Measurements from ENCODE around the gene ARHGAP45. TPM values are rescaled to one million over a fixed set of nuclear protein-coding genes. Genes with fewer than 3 reads are reported as not detected.
A peak's percentile ranks its signal among the peaks of the same experiment; 100 is the strongest.

Gene ARHGAP45
- total and polyA plus RNA-seq, 9 of the 15 experiments (the other 6 are each of a cell fraction or from before 2014, with no cell fraction given): 0.08 to 22.1 (median 4.2) TPM

- no peak for TF ChIP-seq HBP1 (CRISPR knock-in tag; IDR thresholded peaks at IDR 0.05)
- no peak for TF ChIP-seq RFX7 (CRISPR knock-in tag; IDR thresholded peaks at IDR 0.05)
- TF ChIP-seq CXXC5 (CRISPR knock-in tag; IDR thresholded peaks at IDR 0.05): no peak
- peak; percentile 56; the same call in 1 of the 2 replicates for TF ChIP-seq HLTF (IDR thresholded peaks at IDR 0.05)
- no peak for TF ChIP-seq TCF7L2 (IDR thresholded peaks at IDR 0.05; ENCODE audit: low read depth, low read length)
- no peak for TF ChIP-seq MED1 (CRISPR knock-in tag; IDR thresholded peaks at IDR 0.05; ENCODE audit: borderline replicate concordance)
- no peak for TF ChIP-seq RB1 (IDR thresholded peaks at IDR 0.05; ENCODE audit: low read depth)
- TF ChIP-seq ZBTB26 (CRISPR knock-in tag; IDR thresholded peaks at IDR 0.05): no peak
- no peak for TF ChIP-seq ZNF280A (IDR thresholded peaks at IDR 0.05; ENCODE audit: low read depth, partially characterized antibody)
- no peak for TF ChIP-seq ZNF584 (CRISPR knock-in tag; IDR thresholded peaks at IDR 0.05; ENCODE audit: low read depth)
- peak; percentile 53; the same call in 1 of the 2 replicates for TF ChIP-seq KDM2B (CRISPR knock-in tag; IDR thresholded peaks at IDR 0.05)
- TF ChIP-seq HMBOX1 (IDR thresholded peaks at IDR 0.05): no peak
These were observed 36.3 kb downstream of the ARHGAP45 start (continued) for GRCh38 chr19:1103132-1103707.
